ENCODE results near the gene SLIT3.

Gene SLIT3

GRCh38 chr5:169243651-169244422, 57.1 kb downstream of the SLIT3 start:
- no peak for TF ChIP-seq CTCF (IDR thresholded peaks at IDR 0.05; ENCODE audit: low read depth, low read length, poor library complexity, severe bottlenecking)
- TF ChIP-seq EZH2phosphoT487 (IDR thresholded peaks at IDR 0.05; ENCODE audit: borderline replicate concordance, low read length), result no peak
- Histone ChIP-seq H3K4me1 (ENCODE audit: control insufficient read depth, low read length) (peaks cover 12% of the 10 kb centered on the region), H3K4me2 (ENCODE audit: low read length) (no peak overlapping the region), H3K4me3 (ENCODE audit: low read length) (no peak overlapping the region), H4K20me1 (ENCODE audit: control insufficient read depth, insufficient read depth, low read depth, low read length) (no peaks in the 10 kb centered on the region), H3K27ac (ENCODE audit: low read depth, low read length) (no peak overlapping the region), H3K36me3 (ENCODE audit: control insufficient read depth, low read length) (peaks cover 3% of the 10 kb centered on the region; the same call in 1 of the 2 replicates), H3F3A (ENCODE audit: control insufficient read depth, insufficient read depth) (no peaks in the 10 kb centered on the region), H3K9me3 (ENCODE audit: control insufficient read depth, insufficient read depth, low read length) (peaks cover 3% of the 10 kb centered on the region; the same call in 1 of the 2 replicates), H3K79me2 (ENCODE audit: control insufficient read depth, low read length) (no peaks in the 10 kb centered on the region), H3K9me2 (replicated peaks; ENCODE audit: control insufficient read depth, low read length) (no peaks in the 10 kb centered on the region), H3K27me3 (ENCODE audit: control insufficient read depth, low read length) (no peaks in the 10 kb centered on the region)

- H3K4me3 ChIP-seq (ENCODE audit: low read length), result no peak overlapping the region
- no peak overlapping the region for H3K4me2 ChIP-seq (ENCODE audit: low read length)
- H4K20me1 ChIP-seq (ENCODE audit: control insufficient read depth, insufficient read depth, low read depth, low read length), result no peaks in the 10 kb centered on the region
- no peaks in the 10 kb centered on the region for H3F3A ChIP-seq (ENCODE audit: control insufficient read depth, insufficient read depth)
- peaks cover 22% of the 10 kb centered on the region for H3K4me1 ChIP-seq (ENCODE audit: control insufficient read depth, low read length)
- H3K27me3 ChIP-seq (ENCODE audit: control insufficient read depth, low read length), result no peaks in the 10 kb centered on the region
- H3K9me3 ChIP-seq (ENCODE audit: control insufficient read depth, insufficient read depth, low read length), result peaks cover 7% of the 10 kb centered on the region; the same call in 1 of the 2 replicates
- H3K27ac ChIP-seq (ENCODE audit: low read depth, low read length), result no peak overlapping the region
- peaks cover 5% of the 10 kb centered on the region; the same call in 1 of the 2 replicates for H3K36me3 ChIP-seq (ENCODE audit: control insufficient read depth, low read length)
- no peaks in the 10 kb centered on the region for H3K9me2 ChIP-seq (replicated peaks; ENCODE audit: control insufficient read depth, low read length)
- TF ChIP-seq EZH2phosphoT487 (IDR thresholded peaks at IDR 0.05; ENCODE audit: borderline replicate concordance, low read length), result no peak
- TF ChIP-seq CTCF (IDR thresholded peaks at IDR 0.05; ENCODE audit: low read depth, low read length, poor library complexity, severe bottlenecking), result no peak
- no peaks in the 10 kb centered on the region for H3K79me2 ChIP-seq (ENCODE audit: control insufficient read depth, low read length)
Observed at GRCh38 chr5:169242849-169243186, 58.1 kb downstream of the SLIT3 start.

- Histone ChIP-seq H3K4me2 (ENCODE audit: low read length) (0 out of 2 replicates have a peak overlapping the region, but pooled peaks have one; percentile 7), H3K27ac (ENCODE audit: low read depth, low read length) (no peak overlapping the region), H3K79me2 (ENCODE audit: control insufficient read depth, low read length) (no peaks in the 10 kb centered on the region), H3K9me2 (replicated peaks; ENCODE audit: control insufficient read depth, low read length) (no peaks in the 10 kb centered on the region), H3K36me3 (ENCODE audit: control insufficient read depth, low read length) (peaks cover 5% of the 10 kb centered on the region; the same call in 1 of the 2 replicates), H3K4me1 (ENCODE audit: control insufficient read depth, low read length) (peaks cover 27% of the 10 kb centered on the region), H3K27me3 (ENCODE audit: control insufficient read depth, low read length) (no peaks in the 10 kb centered on the region), H4K20me1 (ENCODE audit: control insufficient read depth, insufficient read depth, low read depth, low read length) (no peaks in the 10 kb centered on the region), H3K4me3 (ENCODE audit: low read length) (no peak overlapping the region), H3F3A (ENCODE audit: control insufficient read depth, insufficient read depth) (no peaks in the 10 kb centered on the region), H3K9me3 (ENCODE audit: control insufficient read depth, insufficient read depth, low read length) (peaks cover 7% of the 10 kb centered on the region; the same call in 1 of the 2 replicates)
- TF ChIP-seq EZH2phosphoT487 (IDR thresholded peaks at IDR 0.05; ENCODE audit: borderline replicate concordance, low read length), result no peak
- TF ChIP-seq CTCF (IDR thresholded peaks at IDR 0.05; ENCODE audit: low read depth, low read length, poor library complexity, severe bottlenecking), result no peak
Observed at GRCh38 chr5:169242175-169242848, 58.6 kb downstream of the SLIT3 start.

All from DOHH2 (cell line).